Heart right ventricle (tissue), 16 donors: Measurements from ENCODE around the gene SPEG. TPM values are rescaled to one million over a fixed set of nuclear protein-coding genes. Genes with fewer than 3 reads are reported as not detected.

Source experiments
- ATAC-seq, 8 donors: fragments of 200-7000 bp; cut with Tn5 transposase; one replicate each; pipeline ENCODE4 v1.9.1; 2020; ENCODE audit warnings: mild to moderate bottlenecking in 8 of 8, moderate library complexity in 8 of 8, moderate number of reproducible peaks in 1 of 8
- DNase-seq, 2 donors: peaks; one replicate each; pipeline ENCODE4 v3.0.0-alpha.2; 2020
- H3K27ac ChIP-seq, 10 donors: fragments of 200-600 bp; sonication (generic) in 2 of 10; one replicate each; pipeline versions ENCODE4 v1.5.0 to v1.8.0; 2020 to 2022; ENCODE audit warnings: mild to moderate bottlenecking in 3 of 10
- H3K27me3 ChIP-seq, 7 donors: fragments of 200-600 bp; one replicate each; pipeline ENCODE4 v1.8.0; 2021 to 2022; ENCODE audit warnings: mild to moderate bottlenecking in 2 of 7
- H3K36me3 ChIP-seq, 9 donors: fragments of 200-600 bp; sonication (generic) in 1 of 9; one replicate each; pipeline versions ENCODE4 v1.5.0 to v1.8.0; 2020 to 2022; ENCODE audit warnings: mild to moderate bottlenecking in 2 of 9
- H3K4me1 ChIP-seq, 9 donors: fragments of 200-600 bp; sonication (generic) in 1 of 9; one replicate each; pipeline versions ENCODE4 v1.5.0 to v1.8.0; 2020 to 2022; ENCODE audit warnings: mild to moderate bottlenecking in 4 of 9
- H3K4me3 ChIP-seq, 10 donors: fragments of 200-600 bp; sonication (generic) in 2 of 10; one replicate each; pipeline versions ENCODE4 v1.5.0 to v1.8.0; 2020 to 2022; ENCODE audit warnings: mild to moderate bottlenecking in 7 of 10, moderate library complexity in 2 of 10
- H3K9me3 ChIP-seq, 11 donors: fragments of 200-600 bp in 10 of 11; sonication (generic) in 2 of 11; one replicate each; pipeline versions ENCODE4 v1.5.0 to v1.8.0; 2013 to 2022; ENCODE audit warnings: mild to moderate bottlenecking in 2 of 11, control low read depth in 1 of 11, moderate library complexity in 1 of 11
- CTCF ChIP-seq, 9 donors: fragments of 200-600 bp; sonication (generic) in 2 of 9; IDR thresholded peaks; one replicate each; pipeline versions ENCODE4 v1.5.0 to v1.8.0; 2021 to 2022; ENCODE audit warnings: antibody characterized with exemption in 9 of 9, mild to moderate bottlenecking in 5 of 9, moderate library complexity in 1 of 9
- WGBS, 2 donors: extraction: QIAGEN DNeasy Blood & Tissue Kit; methylation state at CpG; one replicate each; pipeline ENCODE4 v1.1.7; 2013; ENCODE audit warnings: inconsistent platforms in 1 of 2; 5-methylcytosine and 5-hydroxymethylcytosine counted together
- intact Hi-C, 10 donors: fragments of 100-400 bp; cut with DNase I; formaldehyde crosslinking; loops; one replicate each; pipeline versions ENCODE4 v1.11.1 to v1.14.2; 2022
- polyA plus RNA-seq, 2 donors: library from polyadenylated mRNA; stranded (reverse); fragments of 200-250 nt; gene quantifications; one replicate each; pipeline ENCODE4 v1.2.3, GENCODE V29; 2013
- total RNA-seq, 10 donors: library from RNA; stranded (reverse); fragmentation: NEBNext Ultra II Directional in 3 of 10; extraction: Animal tissue kit (Norgen Biotek cat#: 25700) in 3 of 10; gene quantifications; one replicate each; pipeline versions ENCODE4 v1.2.1 to v1.2.4, GENCODE V29; 2021 to 2023
- donor health status: Arrhythmogenic right ventricular cardiomyopathy.
- donor health status: ischemic (EF 13 %, LVEDD 7.1; RV severe dilation, severe dysfunction).
- donor health status: healthy with polysubstance abuse.
- donor health status: DM: no; HTN: yes; CAD: no.
- donor health status: DM: no; HTN: no; CAD: no.
- donor health status: ischemic (EF 25% LVEDD 6.9; RV normal size, moderate dysfunction).
- donor health status: ischemic (EF 25% LVEDD 5.7; RV mildly dilated, moderate dysfunction).
- donor health status: healthy.
- donor health status: DM: yes; HTN: yes; CAD: no.
- donor health status: Ischemic cardiomyopathy.
- donor health status: ischemic (EF 35%, LVEDD 5.7; RV mildly dilated, moderate dysfunction).
- donor health status: nonischemic (EF 11% LVEDD 7.7; RV severe dilation, severe dysfunction).
- donor health status: DM: yes; HTN: yes; CAD: no.
- donor health status: PGD.
- donor health status: ischemic (EF 29% LVEDD 5.4; RV normal size, mild dysfunction).
- donor health status: nonischemic (EF 23%, LVEDD 6.1; RV moderate dilation, normal function).

Gene SPEG
- total and polyA plus RNA-seq, 12 donors = 62.9 to 151 (median 120) TPM

GRCh38 chr2:219468410-219469185, 34.0 kb downstream of the SPEG start:
- DNase-seq (no peak), ATAC-seq (peak in 3 of 8 donors; percentile 0 to 4 (median 3))
- H3K36me3 ChIP-seq = peaks cover 0 to 49% (median 0%) of the 10 kb centered on the region in 9 donors
- peak overlapping the region in 6 of 10 donors; percentile 9 to 78 (median 54) for H3K27ac ChIP-seq
- H3K4me3 ChIP-seq = no peak overlapping the region
- H3K27me3 ChIP-seq = no peaks in the 10 kb centered on the region
- no peaks in the 10 kb centered on the region for H3K9me3 ChIP-seq
- 88 to 89% methylated on average over 23 of the region's 23 CpGs for WGBS, 2 donors
- intact Hi-C loops = no loop called here
- TF ChIP-seq CTCF (IDR thresholded peaks at IDR 0.05) = no peak
- peaks cover 0 to 78% (median 31%) of the 10 kb centered on the region in 9 donors for H3K4me1 ChIP-seq

GRCh38 chr2:219469186-219469724, 34.6 kb downstream of the SPEG start:
- H3K36me3 ChIP-seq = peaks cover 0 to 51% (median 0%) of the 10 kb centered on the region in 9 donors
- 74 to 87% methylated on average over 16 of the region's 16 CpGs for WGBS, 2 donors

GRCh38 chr2:219470429-219470828, 35.8 kb downstream of the SPEG start:
- H3K36me3 ChIP-seq = peaks cover 0 to 42% (median 0%) of the 10 kb centered on the region in 9 donors
- peak in 6 of 8 donors; percentile 6 to 54 (median 18) for ATAC-seq
- intact Hi-C loops = no loop called here

More at GRCh38 chr2:219469186-219469724, 34.6 kb downstream of the SPEG start:
- peak in 6 of 8 donors; percentile 28 to 72 (median 62) for ATAC-seq
- H3K4me3 ChIP-seq = no peak overlapping the region
- H3K9me3 ChIP-seq = no peaks in the 10 kb centered on the region
- DNase-seq = peak in 1 of 2 donors; percentile 31
- H3K27me3 ChIP-seq = no peaks in the 10 kb centered on the region
- H3K27ac ChIP-seq = peak overlapping the region in 8 of 10 donors; percentile 9 to 78 (median 40)
- intact Hi-C loops = no loop called here
- peaks cover 0 to 72% (median 30%) of the 10 kb centered on the region in 9 donors for H3K4me1 ChIP-seq
- no peak for TF ChIP-seq CTCF (IDR thresholded peaks at IDR 0.05)

More at GRCh38 chr2:219470429-219470828, 35.8 kb downstream of the SPEG start:
- H3K27me3 ChIP-seq = no peaks in the 10 kb centered on the region
- no peaks in the 10 kb centered on the region for H3K9me3 ChIP-seq
- H3K27ac ChIP-seq = peak overlapping the region in 7 of 10 donors; percentile 28 to 78 (median 55)
- TF ChIP-seq CTCF (IDR thresholded peaks at IDR 0.05) = no peak
- H3K4me1 ChIP-seq = peaks cover 0 to 69% (median 26%) of the 10 kb centered on the region in 9 donors
- no peak overlapping the region for H3K4me3 ChIP-seq
- 29 to 44% methylated on average over 4 of the region's 4 CpGs for WGBS, 2 donors
- no peak for DNase-seq
